22Rv1 (cell line): Measurements from ENCODE around the gene MED27.
A peak's percentile ranks its signal among the peaks of the same experiment; 100 is the strongest.

ENCODE experiments used
- H3K27ac ChIP-seq: fragments of 450-650 bp; 2 replicates; pipeline ENCODE4 v1.5.1; 2017
- ZFX ChIP-seq: fragments of 450-650 bp; IDR thresholded peaks from 2 replicates; pipeline ENCODE4 v1.6.1; 2017; ENCODE audit warnings: antibody characterized with exemption, borderline replicate concordance
- TF ChIP-seq, protein P1 (sequence below): fragments of 450-650 bp; IDR thresholded peaks from 2 replicates; pipeline ENCODE4 v1.5.1; 2017; ENCODE audit warnings: mild to moderate bottlenecking

The MED27 gene

GRCh38 chr9:131810351-131811170, 269.1 kb downstream of the MED27 start:
- TF ChIP-seq, protein P1, sequence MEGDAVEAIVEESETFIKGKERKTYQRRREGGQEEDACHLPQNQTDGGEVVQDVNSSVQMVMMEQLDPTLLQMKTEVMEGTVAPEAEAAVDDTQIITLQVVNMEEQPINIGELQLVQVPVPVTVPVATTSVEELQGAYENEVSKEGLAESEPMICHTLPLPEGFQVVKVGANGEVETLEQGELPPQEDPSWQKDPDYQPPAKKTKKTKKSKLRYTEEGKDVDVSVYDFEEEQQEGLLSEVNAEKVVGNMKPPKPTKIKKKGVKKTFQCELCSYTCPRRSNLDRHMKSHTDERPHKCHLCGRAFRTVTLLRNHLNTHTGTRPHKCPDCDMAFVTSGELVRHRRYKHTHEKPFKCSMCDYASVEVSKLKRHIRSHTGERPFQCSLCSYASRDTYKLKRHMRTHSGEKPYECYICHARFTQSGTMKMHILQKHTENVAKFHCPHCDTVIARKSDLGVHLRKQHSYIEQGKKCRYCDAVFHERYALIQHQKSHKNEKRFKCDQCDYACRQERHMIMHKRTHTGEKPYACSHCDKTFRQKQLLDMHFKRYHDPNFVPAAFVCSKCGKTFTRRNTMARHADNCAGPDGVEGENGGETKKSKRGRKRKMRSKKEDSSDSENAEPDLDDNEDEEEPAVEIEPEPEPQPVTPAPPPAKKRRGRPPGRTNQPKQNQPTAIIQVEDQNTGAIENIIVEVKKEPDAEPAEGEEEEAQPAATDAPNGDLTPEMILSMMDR: peak; percentile 32; the same call in 1 of the 2 replicates
- TF ChIP-seq ZFX: no peak
- no peak overlapping the region for H3K27ac ChIP-seq
